Gastroesophageal sphincter (tissue), 3 donors: Measurements from ENCODE around the gene IL1RAPL2.

Experiments
- POLR2AphosphoS5 ChIP-seq: sonication (generic); formaldehyde crosslinking; IDR thresholded peaks from one replicate; pipeline ENCODE4 v1.6.1; 2017; ENCODE audit warnings: antibody characterized with exemption
- TF ChIP-seq, protein P1 (sequence below), 4 experiments: fragments of 200-600 bp in 2 of 4; fragments of 450-650 bp in 2 of 4; sonication (generic) in 1 of 4; IDR thresholded peaks; one replicate each; pipeline ENCODE4 v1.5.1; 2017 to 2019; ENCODE audit warnings: antibody characterized with exemption in 4 of 4, mild to moderate bottlenecking in 2 of 4, moderate library complexity in 2 of 4

- TF ChIP-seq POLR2AphosphoS5: no peak
- TF ChIP-seq, protein P1, sequence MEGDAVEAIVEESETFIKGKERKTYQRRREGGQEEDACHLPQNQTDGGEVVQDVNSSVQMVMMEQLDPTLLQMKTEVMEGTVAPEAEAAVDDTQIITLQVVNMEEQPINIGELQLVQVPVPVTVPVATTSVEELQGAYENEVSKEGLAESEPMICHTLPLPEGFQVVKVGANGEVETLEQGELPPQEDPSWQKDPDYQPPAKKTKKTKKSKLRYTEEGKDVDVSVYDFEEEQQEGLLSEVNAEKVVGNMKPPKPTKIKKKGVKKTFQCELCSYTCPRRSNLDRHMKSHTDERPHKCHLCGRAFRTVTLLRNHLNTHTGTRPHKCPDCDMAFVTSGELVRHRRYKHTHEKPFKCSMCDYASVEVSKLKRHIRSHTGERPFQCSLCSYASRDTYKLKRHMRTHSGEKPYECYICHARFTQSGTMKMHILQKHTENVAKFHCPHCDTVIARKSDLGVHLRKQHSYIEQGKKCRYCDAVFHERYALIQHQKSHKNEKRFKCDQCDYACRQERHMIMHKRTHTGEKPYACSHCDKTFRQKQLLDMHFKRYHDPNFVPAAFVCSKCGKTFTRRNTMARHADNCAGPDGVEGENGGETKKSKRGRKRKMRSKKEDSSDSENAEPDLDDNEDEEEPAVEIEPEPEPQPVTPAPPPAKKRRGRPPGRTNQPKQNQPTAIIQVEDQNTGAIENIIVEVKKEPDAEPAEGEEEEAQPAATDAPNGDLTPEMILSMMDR (IDR thresholded peaks at IDR 0.05): no peak
Measured at GRCh38 chrX:105653891-105654290, 1087.9 kb downstream of the IL1RAPL2 start.
